MCF 10A (cell line): ENCODE measurements around the gene ASTL. TPM values are rescaled to one million over a fixed set of nuclear protein-coding genes. Genes with fewer than 3 reads are reported as not detected.

ENCODE experiments used
- BruUV-seq: library from RNA; stranded (reverse); fragments of 400-500 nt; replicated peaks from 2 replicates; lab custom pipeline; 2021; lab: Mats Ljungman, UMichigan
- CTCF ChIA-PET: fragments of 300-600 bp; sonication (Branson Sonifier 250); formaldehyde crosslinking; extraction: SDS; loops from one replicate; lab custom pipeline; 2021; ENCODE audit warnings: antibody characterized with exemption, inconsistent platforms; lab: Yijun Ruan, JAX
- POLR2A ChIA-PET: fragments of 300-600, 350-650 bp; sonication (Branson Sonifier 250); formaldehyde crosslinking; extraction: SDS; loops from one replicate; lab custom pipeline; 2020; ENCODE audit warnings: antibody characterized with exemption, inconsistent platforms; lab: Yijun Ruan, JAX
- DNase-seq: peaks from one replicate; pipeline ENCODE4 v3.0.0-alpha.2; 2018; ENCODE audit not compliant: unreplicated experiment
- H3K27ac Mint-ChIP-seq: one replicate; pipeline ENCODE4 v1.8.0; 2022; ENCODE audit warnings: mild to moderate bottlenecking, low read depth, mixed read lengths; ENCODE audit not compliant: unreplicated experiment
- H3K27me3 Mint-ChIP-seq: one replicate; pipeline ENCODE4 v1.8.0; 2022; ENCODE audit warnings: mixed read lengths; ENCODE audit not compliant: insufficient read depth, unreplicated experiment
- H3K36me3 Mint-ChIP-seq: one replicate; pipeline ENCODE4 v1.8.0; 2022; ENCODE audit warnings: mild to moderate bottlenecking, moderate library complexity, mixed read lengths; ENCODE audit not compliant: insufficient read depth, unreplicated experiment
- H3K4me1 Mint-ChIP-seq: one replicate; pipeline ENCODE4 v1.8.0; 2022; ENCODE audit warnings: mixed read lengths; ENCODE audit not compliant: insufficient read depth, unreplicated experiment
- H3K4me3 Mint-ChIP-seq: one replicate; pipeline ENCODE4 v1.8.0; 2022; ENCODE audit warnings: mild to moderate bottlenecking, moderate library complexity, mixed read lengths; ENCODE audit not compliant: unreplicated experiment
- H3K9me3 Mint-ChIP-seq: one replicate; pipeline ENCODE4 v1.8.0; 2022; ENCODE audit warnings: mixed read lengths; ENCODE audit not compliant: unreplicated experiment
- intact Hi-C: fragments of 100-400 bp; cut with micrococcal nuclease; formaldehyde crosslinking; loops from 2 replicates; pipeline ENCODE4 v1.14.1; 2022
- total RNA-seq: library from RNA; stranded (reverse); gene quantifications from 2 replicates; pipeline ENCODE4 v1.2.3, GENCODE V29; 2022
- TF ChIP-seq, protein P1 (sequence below): fragments of 200-600 bp; IDR thresholded peaks from one replicate; pipeline ENCODE4 v1.8.0; 2022; ENCODE audit warnings: antibody characterized with exemption, mild to moderate bottlenecking; ENCODE audit not compliant: unreplicated experiment

The ASTL gene
- total RNA-seq, 1 experiment from 2014 or later, result not detected

GRCh38 chr2:96139181-96139758 lies 968 bp upstream of the ASTL start:
- no peaks in the 10 kb centered on the region for H3K9me3 Mint-ChIP-seq
- BruUV-seq, result no TSS peak
- peaks cover 4% of the 10 kb centered on the region for H3K36me3 Mint-ChIP-seq
- ChIA-PET POLR2A (no interaction called here), CTCF (interaction anchor here (0.6 to 1.3 kb wide), 5 partner anchors 22 to 385 kb away, joined by 3 to 8 read pairs (median 4); no protein-coding TSS in a partner anchor)
- DNase-seq, result no peak
- H3K4me1 Mint-ChIP-seq, result no peaks in the 10 kb centered on the region
- TF ChIP-seq, protein P1, sequence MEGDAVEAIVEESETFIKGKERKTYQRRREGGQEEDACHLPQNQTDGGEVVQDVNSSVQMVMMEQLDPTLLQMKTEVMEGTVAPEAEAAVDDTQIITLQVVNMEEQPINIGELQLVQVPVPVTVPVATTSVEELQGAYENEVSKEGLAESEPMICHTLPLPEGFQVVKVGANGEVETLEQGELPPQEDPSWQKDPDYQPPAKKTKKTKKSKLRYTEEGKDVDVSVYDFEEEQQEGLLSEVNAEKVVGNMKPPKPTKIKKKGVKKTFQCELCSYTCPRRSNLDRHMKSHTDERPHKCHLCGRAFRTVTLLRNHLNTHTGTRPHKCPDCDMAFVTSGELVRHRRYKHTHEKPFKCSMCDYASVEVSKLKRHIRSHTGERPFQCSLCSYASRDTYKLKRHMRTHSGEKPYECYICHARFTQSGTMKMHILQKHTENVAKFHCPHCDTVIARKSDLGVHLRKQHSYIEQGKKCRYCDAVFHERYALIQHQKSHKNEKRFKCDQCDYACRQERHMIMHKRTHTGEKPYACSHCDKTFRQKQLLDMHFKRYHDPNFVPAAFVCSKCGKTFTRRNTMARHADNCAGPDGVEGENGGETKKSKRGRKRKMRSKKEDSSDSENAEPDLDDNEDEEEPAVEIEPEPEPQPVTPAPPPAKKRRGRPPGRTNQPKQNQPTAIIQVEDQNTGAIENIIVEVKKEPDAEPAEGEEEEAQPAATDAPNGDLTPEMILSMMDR, result no peak
- H3K4me3 Mint-ChIP-seq, result no peak overlapping the region
- intact Hi-C loops, result loop anchor here (2.0 to 5.0 kb wide), 2 partner anchors 122 to 368 kb away; partner anchors contain the start of gene NEURL3
- peaks cover 17% of the 10 kb centered on the region for H3K27me3 Mint-ChIP-seq
- H3K27ac Mint-ChIP-seq, result no peak overlapping the region

DNA sequence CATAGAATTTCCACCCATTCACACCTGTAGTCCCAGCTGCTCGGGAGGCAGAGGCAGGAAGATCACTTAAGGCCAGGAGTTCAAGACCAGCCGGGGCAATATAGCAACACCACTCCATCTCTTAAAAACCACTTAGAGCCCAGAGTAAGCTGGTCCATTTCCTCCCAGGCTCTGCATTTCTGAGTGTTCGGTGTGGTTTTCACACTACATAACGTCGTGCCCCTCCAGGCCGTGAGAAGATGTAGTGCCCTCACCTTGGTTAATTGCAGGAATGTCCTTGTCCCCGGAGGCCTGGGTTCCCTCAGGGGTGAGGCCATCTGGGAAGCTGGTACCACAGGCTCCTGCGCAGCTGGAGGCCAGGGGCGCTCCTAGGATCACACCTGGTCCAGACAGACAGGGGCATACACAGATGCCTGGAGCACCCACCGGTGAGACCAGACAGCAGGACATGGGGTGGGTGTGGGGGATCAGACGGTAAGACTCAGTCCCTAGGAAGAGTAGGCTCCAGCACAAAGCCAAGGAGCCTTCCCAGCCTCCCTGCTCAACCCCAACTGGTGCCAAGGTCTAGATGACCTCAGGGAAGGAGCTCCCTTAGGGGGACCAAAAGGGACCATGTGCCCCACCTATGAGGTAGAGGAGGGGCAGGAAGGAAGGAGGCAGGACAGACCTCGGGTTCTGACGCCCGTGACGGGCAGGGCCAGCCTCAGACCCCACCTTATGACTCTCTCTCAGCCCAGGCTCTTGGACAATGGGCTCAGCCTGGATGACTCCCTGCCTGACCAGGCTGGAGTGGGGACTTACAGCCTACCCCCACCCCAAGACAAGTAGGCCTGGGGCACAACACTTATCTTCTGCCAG lies 752 bp downstream of the ASTL start:
- POLR2A ChIA-PET, result interaction anchor here (1.1 kb wide), 2 partner anchors 22 to 37 kb away, joined by 3 read pairs; no protein-coding TSS in a partner anchor
- no TSS peak for BruUV-seq
- H3K36me3 Mint-ChIP-seq, result no peaks in the 10 kb centered on the region
- H3K27ac Mint-ChIP-seq, result no peak overlapping the region
- H3K27me3 Mint-ChIP-seq, result peaks cover 17% of the 10 kb centered on the region
- CTCF ChIA-PET, result interaction anchor here (0.6 to 1.3 kb wide), 8 partner anchors 12 to 167 kb away, joined by 3 to 7 read pairs (median 4); partner anchors contain the start of gene SNRNP200
- H3K9me3 Mint-ChIP-seq, result no peaks in the 10 kb centered on the region
- H3K4me3 Mint-ChIP-seq, result no peak overlapping the region
- DNase-seq, result no peak
- H3K4me1 Mint-ChIP-seq, result no peaks in the 10 kb centered on the region
- intact Hi-C loops, result loop anchor here (1.0 to 5.0 kb wide), 3 partner anchors 37 to 370 kb away; partner anchors contain the start of gene NEURL3
- TF ChIP-seq, protein P1, result no peak

- Mint-ChIP-seq H3K27me3 (peaks cover 25% of the 10 kb centered on the region), H3K4me1 (no peaks in the 10 kb centered on the region), H3K27ac (no peak overlapping the region), H3K36me3 (no peaks in the 10 kb centered on the region), H3K4me3 (no peak overlapping the region), H3K9me3 (no peaks in the 10 kb centered on the region)
- DNase-seq, result no peak
- CTCF ChIA-PET, result interaction anchor here (0.5 to 1.8 kb wide), 3 partner anchors 39 to 664 kb away, joined by 3 to 6 read pairs (median 3); no protein-coding TSS in a partner anchor
- intact Hi-C loops, result loop anchor here (5.0 kb wide), 1 partner anchor 371 kb away; the partner anchor contains the start of gene NEURL3
- TF ChIP-seq, protein P1, result no peak
- POLR2A ChIA-PET, result no interaction called here
- BruUV-seq, result no TSS peak
These were observed 2.1 kb downstream of the ASTL start for GRCh38 chr2:96136129-96136720.
